Kidney capillary endothelial cell (primary cell): ENCODE measurements around the gene CNGB1.
"Not testable (repeated sequence)": the region's sequence is repeated elsewhere in the genome, so short reads cannot be mapped to it uniquely, and the experiment has no call there.

Experiments
- DNase-seq: peaks from one replicate; pipeline ENCODE4 v3.0.0-alpha.2; 2018; ENCODE audit warnings: low spot score

The CNGB1 gene

GRCh38 chr16:57857991-57858390 is 112.9 kb downstream of the CNGB1 start:
- DNase-seq: not testable (repeated sequence)

DNA sequence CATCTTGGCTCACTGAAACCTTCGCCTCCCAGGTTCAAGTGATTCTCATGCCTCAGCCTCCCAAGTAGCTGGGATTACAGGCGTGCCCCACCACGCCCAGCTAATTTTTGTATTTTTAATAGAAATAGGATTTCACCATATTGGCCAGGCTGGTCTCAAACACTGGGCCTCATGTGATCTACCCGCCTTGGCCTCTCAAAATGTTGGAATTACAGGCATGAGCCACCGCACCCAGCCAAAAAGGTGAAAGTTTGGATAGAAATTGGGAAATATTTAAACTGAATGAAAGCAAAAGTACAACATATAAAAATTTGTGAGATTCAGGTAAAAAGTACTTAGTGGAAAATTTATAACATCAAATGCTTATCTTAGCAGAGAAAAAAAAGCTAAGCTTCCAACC is 115.7 kb downstream of the CNGB1 start:
- DNase-seq: no peak

- DNase-seq: no peak
Measured at GRCh38 chr16:57852189-57852588, 118.7 kb downstream of the CNGB1 start.

GRCh38 chr16:57848181-57848580 is 122.7 kb downstream of the CNGB1 start:
- DNase-seq: no peak

GRCh38 chr16:57846931-57847330 is 124.0 kb downstream of the CNGB1 start:
- not testable (repeated sequence) for DNase-seq

GRCh38 chr16:57846078-57846697 is 124.7 kb downstream of the CNGB1 start:
- DNase-seq: no peak

DNA sequence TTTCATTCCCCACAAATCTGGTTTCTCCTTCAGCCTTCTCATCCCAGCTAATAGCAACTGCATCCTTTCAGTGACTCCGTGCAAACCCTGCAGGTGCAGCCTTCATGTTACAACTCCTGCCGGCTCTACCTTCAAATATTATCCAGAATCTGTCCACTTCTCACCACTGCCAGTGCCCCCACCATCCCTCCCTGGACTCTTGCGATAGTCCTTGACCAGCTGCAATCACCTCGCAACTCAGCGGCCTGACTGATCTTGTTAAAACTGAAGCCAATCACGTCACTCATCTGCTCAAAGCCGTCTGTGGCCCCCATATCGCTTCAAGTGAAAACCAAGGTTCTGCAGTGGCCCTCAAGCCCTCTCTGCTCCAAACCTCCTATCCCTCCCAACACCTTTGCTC is 125.8 kb downstream of the CNGB1 start:
- DNase-seq: no peak

GRCh38 chr16:57844416-57845030 is 126.4 kb downstream of the CNGB1 start:
- DNase-seq: no peak

DNA sequence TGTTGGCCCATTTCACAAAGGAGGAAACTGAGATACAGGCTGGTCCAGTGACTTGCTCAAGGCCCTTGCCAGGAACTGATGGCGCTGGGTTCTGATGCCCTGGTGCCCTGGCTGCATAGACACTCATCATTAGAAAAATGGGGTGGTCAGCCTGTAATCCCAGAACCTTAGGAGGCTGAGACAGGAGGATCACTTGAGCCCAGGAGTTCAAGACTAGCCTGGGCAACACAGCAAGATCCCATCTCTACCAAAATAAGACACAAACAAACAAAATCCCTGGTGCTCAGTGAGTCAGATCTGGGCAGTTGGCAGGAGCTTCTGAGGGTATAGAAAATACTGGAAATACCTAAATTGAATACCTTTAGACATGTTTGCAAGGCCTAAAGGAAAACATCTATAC is 127.5 kb downstream of the CNGB1 start:
- DNase-seq: no peak

GRCh38 chr16:57842601-57843000 is 128.3 kb downstream of the CNGB1 start:
- no peak for DNase-seq

- DNase-seq: no peak
Measured at GRCh38 chr16:57840833-57841232, 130.1 kb downstream of the CNGB1 start.

DNA sequence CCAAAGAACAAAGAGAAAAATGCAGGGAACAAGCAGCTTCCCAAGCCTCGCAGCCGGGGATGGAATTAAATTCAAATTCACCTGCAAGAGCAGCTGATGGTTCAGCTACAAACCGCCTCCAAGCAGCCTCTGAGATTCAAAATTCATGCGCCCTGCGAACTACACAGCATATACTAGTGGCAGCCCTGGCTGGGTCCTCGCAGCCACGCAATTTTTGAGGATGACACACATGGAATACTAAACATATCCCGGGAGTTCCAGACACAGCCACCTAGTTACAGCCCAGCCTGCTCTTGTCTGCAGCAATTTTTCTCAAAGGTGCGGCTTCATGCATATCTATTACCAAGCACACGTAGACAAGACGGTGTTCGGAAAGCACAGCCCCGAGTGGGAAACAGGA is 132.8 kb downstream of the CNGB1 start:
- no peak for DNase-seq

- no peak for DNase-seq
Measured at GRCh38 chr16:57837305-57838125, 133.4 kb downstream of the CNGB1 start.

- DNase-seq: not testable (repeated sequence)
Measured at GRCh38 chr16:57835439-57835838, 135.5 kb downstream of the CNGB1 start.

GRCh38 chr16:57834936-57835335 is 136.0 kb downstream of the CNGB1 start:
- peak; percentile 30 for DNase-seq
